ENCODE data around the gene SGTA.
A peak's percentile ranks its signal among the peaks of the same experiment; 100 is the strongest.

DNA sequence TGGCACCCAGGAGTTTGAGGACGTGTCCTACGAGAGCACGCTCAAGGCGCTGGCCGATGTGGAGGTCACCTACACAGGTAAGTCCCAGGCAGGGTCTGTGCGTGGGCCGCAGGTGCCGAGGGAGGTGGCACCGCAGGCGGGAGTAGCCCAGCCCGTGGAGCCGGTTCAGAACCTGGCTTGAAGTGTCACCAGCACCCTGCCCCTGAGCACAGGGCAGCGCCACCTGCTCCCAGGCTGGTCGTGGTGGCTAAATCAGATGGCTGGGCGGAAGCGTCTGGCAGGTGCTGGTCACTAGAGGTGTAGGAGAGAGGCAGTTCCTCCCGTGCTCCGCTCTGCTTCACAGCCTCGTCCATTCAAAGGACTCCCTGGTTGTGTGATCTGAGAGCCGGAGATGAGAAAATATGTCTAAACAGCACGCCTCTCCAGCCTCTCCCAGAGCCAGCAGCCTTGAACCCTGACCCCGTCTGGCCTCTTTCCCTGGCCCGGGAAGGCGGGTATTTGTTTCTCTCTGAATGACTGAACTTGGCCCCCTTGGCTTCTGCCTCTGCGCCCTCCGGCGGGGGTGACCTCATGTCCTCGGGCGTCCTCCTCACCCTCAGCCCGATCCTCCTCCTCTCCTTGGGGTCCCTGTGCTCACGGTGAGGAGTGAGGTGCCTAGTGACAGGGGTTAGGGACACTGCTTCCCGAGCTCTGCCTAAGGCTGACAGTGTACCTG, 7.6 kb upstream of the SGTA start:
- TF ChIP-seq, protein P1, sequence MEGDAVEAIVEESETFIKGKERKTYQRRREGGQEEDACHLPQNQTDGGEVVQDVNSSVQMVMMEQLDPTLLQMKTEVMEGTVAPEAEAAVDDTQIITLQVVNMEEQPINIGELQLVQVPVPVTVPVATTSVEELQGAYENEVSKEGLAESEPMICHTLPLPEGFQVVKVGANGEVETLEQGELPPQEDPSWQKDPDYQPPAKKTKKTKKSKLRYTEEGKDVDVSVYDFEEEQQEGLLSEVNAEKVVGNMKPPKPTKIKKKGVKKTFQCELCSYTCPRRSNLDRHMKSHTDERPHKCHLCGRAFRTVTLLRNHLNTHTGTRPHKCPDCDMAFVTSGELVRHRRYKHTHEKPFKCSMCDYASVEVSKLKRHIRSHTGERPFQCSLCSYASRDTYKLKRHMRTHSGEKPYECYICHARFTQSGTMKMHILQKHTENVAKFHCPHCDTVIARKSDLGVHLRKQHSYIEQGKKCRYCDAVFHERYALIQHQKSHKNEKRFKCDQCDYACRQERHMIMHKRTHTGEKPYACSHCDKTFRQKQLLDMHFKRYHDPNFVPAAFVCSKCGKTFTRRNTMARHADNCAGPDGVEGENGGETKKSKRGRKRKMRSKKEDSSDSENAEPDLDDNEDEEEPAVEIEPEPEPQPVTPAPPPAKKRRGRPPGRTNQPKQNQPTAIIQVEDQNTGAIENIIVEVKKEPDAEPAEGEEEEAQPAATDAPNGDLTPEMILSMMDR (IDR thresholded peaks at IDR 0.05) = peak in 1 of 3 donors; percentile 88
- TF ChIP-seq POLR2A (IDR thresholded peaks at IDR 0.05) = no peak
